CD4-positive, alpha-beta memory T cell (primary cell): ENCODE data around the gene DSTN. TPM values are rescaled to one million over a fixed set of nuclear protein-coding genes. Genes with fewer than 3 reads are reported as not detected.
"Not testable (repeated sequence)": the region's sequence is repeated elsewhere in the genome, so short reads cannot be mapped to it uniquely, and the experiment has no call there.

ENCODE experiments used
- CTCF ChIA-PET: fragments of 350-600 bp; sonication (Branson Sonifier 250); formaldehyde crosslinking; loops from one replicate; lab custom pipeline; 2021; ENCODE audit warnings: inconsistent platforms; ENCODE audit not compliant: partially characterized antibody; lab: Charles Lee
- POLR2A ChIA-PET: fragments of 350-600 bp; sonication (Branson Sonifier 250); formaldehyde crosslinking; loops from one replicate; lab custom pipeline; 2021; ENCODE audit not compliant: partially characterized antibody; lab: Charles Lee
- DNase-seq, 5 donors: peaks; one replicate each; pipeline versions ENCODE4 v3.0.0 to v3.0.0-alpha.2; 2020 to 2022; ENCODE audit warnings: mixed read lengths in 1 of 5
- H3K27ac ChIP-seq: one replicate; pipeline ENCODE4 v1.7.0; 2013; ENCODE audit warnings: low read depth, low read length
- H3K27me3 ChIP-seq: 2 replicates; pipeline ENCODE4 v1.7.0; 2013; ENCODE audit warnings: mild to moderate bottlenecking, low read length, moderate library complexity; ENCODE audit not compliant: insufficient read depth
- H3K36me3 ChIP-seq: 2 replicates; pipeline ENCODE4 v1.7.0; 2013; ENCODE audit warnings: mild to moderate bottlenecking, low read length, moderate library complexity; ENCODE audit not compliant: insufficient read depth
- H3K4me1 ChIP-seq: 2 replicates; pipeline ENCODE4 v1.7.0; 2013; ENCODE audit warnings: mild to moderate bottlenecking, low read length, moderate library complexity; ENCODE audit not compliant: insufficient read depth
- H3K4me3 ChIP-seq, 2 donors: one replicate each; pipeline ENCODE4 v1.7.0; 2013; ENCODE audit warnings: low read length in 2 of 2, mild to moderate bottlenecking in 1 of 2
- H3K9me3 ChIP-seq, 2 donors: one replicate each; pipeline ENCODE4 v1.7.0; 2013; ENCODE audit warnings: low read length in 2 of 2, control low read depth in 1 of 2; ENCODE audit not compliant: control insufficient read depth in 1 of 2
- H3K27ac Mint-ChIP-seq, 7 donors: one replicate each; pipeline ENCODE4 v1.8.0; 2020 to 2021; ENCODE audit warnings: mixed read lengths in 7 of 7, mild to moderate bottlenecking in 6 of 7, inconsistent platforms in 3 of 7, moderate library complexity in 3 of 7
- H3K27me3 Mint-ChIP-seq, 2 donors: one replicate each; pipeline ENCODE4 v1.8.0; 2020 to 2021; ENCODE audit warnings: mixed read lengths in 2 of 2
- H3K36me3 Mint-ChIP-seq, 2 donors: one replicate each; pipeline ENCODE4 v1.8.0; 2020 to 2021; ENCODE audit warnings: mixed read lengths in 2 of 2, inconsistent platforms in 1 of 2, mild to moderate bottlenecking in 1 of 2
- H3K4me1 Mint-ChIP-seq, 4 donors: one replicate each; pipeline ENCODE4 v1.8.0; 2020 to 2021; ENCODE audit warnings: mixed read lengths in 4 of 4, mild to moderate bottlenecking in 1 of 4
- H3K4me3 Mint-ChIP-seq, 8 donors: one replicate each; pipeline ENCODE4 v1.8.0; 2020 to 2021; ENCODE audit warnings: mixed read lengths in 8 of 8, mild to moderate bottlenecking in 7 of 8, moderate library complexity in 6 of 8, inconsistent platforms in 3 of 8
- H3K9me3 Mint-ChIP-seq, 8 donors: one replicate each; pipeline ENCODE4 v1.8.0; 2020 to 2021; ENCODE audit warnings: mixed read lengths in 8 of 8, mild to moderate bottlenecking in 5 of 8, inconsistent platforms in 3 of 8, moderate library complexity in 1 of 8
- intact Hi-C: fragments of 100-400 bp; cut with micrococcal nuclease; formaldehyde crosslinking; loops from one replicate; pipeline ENCODE4 v1.15.1; 2023
- polyA plus RNA-seq, 2 donors: library from polyadenylated mRNA; unstranded; fragments of 300-500 nt; fragmentation: Illumina TruSeq; gene quantifications; one replicate each; pipeline ENCODE4 v1.2.3, GENCODE V29; 2021
- total RNA-seq, 2 experiments: library from RNA; stranded (reverse); gene quantifications; one replicate each; pipeline ENCODE4 v1.2.3, GENCODE V29; 2021

The DSTN gene
- total and polyA plus RNA-seq, 4 experiments from 2014 or later = 43.1 to 212 (median 98.3) TPM

- Mint-ChIP-seq H3K36me3 (peaks cover 22 to 35% of the 10 kb centered on the region in 2 donors), H3K27me3 (no peaks in the 10 kb centered on the region), H3K9me3 (peaks cover 0 to 4% (median 0%) of the 10 kb centered on the region in 8 donors), H3K4me1 (peaks cover 2 to 14% (median 11%) of the 10 kb centered on the region in 4 donors), H3K4me3 (no peak overlapping the region), H3K27ac (peak overlapping the region in 3 of 7 donors; percentile 16 to 81 (median 32))
- Histone ChIP-seq H3K36me3 (no peaks in the 10 kb centered on the region), H3K27me3 (no peaks in the 10 kb centered on the region), H3K27ac (no peak overlapping the region), H3K4me3 (no peak overlapping the region), H3K4me1 (no peaks in the 10 kb centered on the region), H3K9me3 (no peaks in the 10 kb centered on the region)
- intact Hi-C loops = loop anchor here (10.0 kb wide), 1 partner anchor 238 kb away; no protein-coding TSS in a partner anchor
- ChIA-PET CTCF (interaction anchor here (1.2 kb wide), 1 partner anchor 25 kb away, joined by 4 read pairs; the partner anchor contains the start of gene RRBP1), POLR2A (no interaction called here)
- no peak for DNase-seq
Observed at GRCh38 chr20:17657079-17657825, 87.4 kb downstream of the DSTN start.

- peaks cover 22 to 35% of the 10 kb centered on the region in 2 donors for H3K36me3 Mint-ChIP-seq
- intact Hi-C loops = loop anchor here (10.0 kb wide), 1 partner anchor 237 kb away; no protein-coding TSS in a partner anchor
- H3K4me3 ChIP-seq = no peak overlapping the region
- no peaks in the 10 kb centered on the region for H3K4me1 ChIP-seq
- H3K27ac Mint-ChIP-seq = peak overlapping the region in 2 of 7 donors; percentile 23 to 44
- ChIA-PET CTCF (interaction anchor here (1.1 to 1.2 kb wide), 2 partner anchors 9 to 24 kb away, joined by 3 to 4 read pairs; partner anchors contain the start of gene RRBP1), POLR2A (no interaction called here)
- H3K27me3 ChIP-seq = no peaks in the 10 kb centered on the region
- no peak for DNase-seq
- no peak overlapping the region for H3K4me3 Mint-ChIP-seq
- no peaks in the 10 kb centered on the region for H3K27me3 Mint-ChIP-seq
- H3K9me3 Mint-ChIP-seq = peaks cover 0 to 4% (median 0%) of the 10 kb centered on the region in 8 donors
- no peaks in the 10 kb centered on the region for H3K9me3 ChIP-seq
- H3K27ac ChIP-seq = no peak overlapping the region
- peaks cover 2 to 19% (median 13%) of the 10 kb centered on the region in 4 donors for H3K4me1 Mint-ChIP-seq
- no peaks in the 10 kb centered on the region for H3K36me3 ChIP-seq
Observed at GRCh38 chr20:17657898-17658647, 88.2 kb downstream of the DSTN start.

- Histone ChIP-seq H3K9me3 (no peaks in the 10 kb centered on the region), H3K4me3 (no peak overlapping the region), H3K36me3 (no peaks in the 10 kb centered on the region), H3K27me3 (no peaks in the 10 kb centered on the region), H3K4me1 (no peaks in the 10 kb centered on the region), H3K27ac (no peak overlapping the region)
- H3K27me3 Mint-ChIP-seq = no peaks in the 10 kb centered on the region
- ChIA-PET CTCF (interaction anchor here (1.1 kb wide), 1 partner anchor 9 kb away, joined by 3 read pairs; no protein-coding TSS in a partner anchor), POLR2A (interaction anchor here (0.6 kb wide), 1 partner anchor 1120 kb away, joined by 3 read pairs; no protein-coding TSS in a partner anchor)
- H3K27ac Mint-ChIP-seq = peak overlapping the region in 2 of 7 donors; percentile 26 to 48
- DNase-seq = no peak
- H3K4me3 Mint-ChIP-seq = no peak overlapping the region
- H3K9me3 Mint-ChIP-seq = peaks cover 0 to 4% (median 0%) of the 10 kb centered on the region in 8 donors
- peaks cover 22 to 35% of the 10 kb centered on the region in 2 donors for H3K36me3 Mint-ChIP-seq
- H3K4me1 Mint-ChIP-seq = peaks cover 6 to 22% (median 15%) of the 10 kb centered on the region in 4 donors
- intact Hi-C loops = loop anchor here (10.0 kb wide), 1 partner anchor 236 kb away; no protein-coding TSS in a partner anchor
Observed at GRCh38 chr20:17658648-17658993, 88.7 kb downstream of the DSTN start.

GRCh38 chr20:17659344-17659743 lies 89.5 kb downstream of the DSTN start:
- H3K27me3 ChIP-seq, DNase-seq, H3K4me3 Mint-ChIP-seq, H3K27me3 Mint-ChIP-seq, H3K27ac ChIP-seq, H3K9me3 Mint-ChIP-seq, CTCF ChIA-PET, H3K9me3 ChIP-seq, H3K36me3 ChIP-seq, H3K4me1 ChIP-seq, H3K4me3 ChIP-seq: not testable (repeated sequence)
- Mint-ChIP-seq H3K36me3 (peaks cover 20 to 35% of the 10 kb centered on the region in 2 donors), H3K27ac (peak overlapping the region in 1 of 7 donors; percentile 72), H3K4me1 (peaks cover 10 to 29% (median 20%) of the 10 kb centered on the region in 4 donors)
- POLR2A ChIA-PET = interaction anchor here (0.6 kb wide), 1 partner anchor 1121 kb away, joined by 3 read pairs; no protein-coding TSS in a partner anchor
- intact Hi-C loops = loop anchor here (10.0 kb wide), 1 partner anchor 235 kb away; no protein-coding TSS in a partner anchor

Other genes starting within 250 kb of the DSTN start
- under 1 TPM; 0.87 to 0.94 TPM for gene BFSP1, start 38.7 kb upstream of the DSTN start, total RNA-seq
- under 1 TPM; 0.21 to 0.96 TPM for gene BFSP1, start 38.7 kb upstream of the DSTN start, polyA plus RNA-seq
- 10 to 100 TPM; 28.0 to 33.7 TPM for gene RRBP1, start 112.2 kb downstream of the DSTN start, total RNA-seq
- 10 to 100 TPM in 1 of 2 donors, under 1 TPM in 1; 0.63 to 13.9 TPM for gene RRBP1, start 112.2 kb downstream of the DSTN start, polyA plus RNA-seq
- gene BANF2, start 129.9 kb downstream of the DSTN start, total RNA-seq = not detected
- not detected for gene BANF2, start 129.9 kb downstream of the DSTN start, polyA plus RNA-seq